Right hindlimb (tissue), 1 donor: Measurements from ENCODE around the gene ZC3H18.
A peak's percentile ranks its signal among the peaks of the same experiment; 100 is the strongest.
"Not testable (repeated sequence)": the region's sequence is repeated elsewhere in the genome, so short reads cannot be mapped to it uniquely, and the experiment has no call there.

ENCODE experiments used
- DNase-seq: peaks from one replicate; pipeline ENCODE4 v3.0.0-alpha.2; 2018

Gene ZC3H18

DNA sequence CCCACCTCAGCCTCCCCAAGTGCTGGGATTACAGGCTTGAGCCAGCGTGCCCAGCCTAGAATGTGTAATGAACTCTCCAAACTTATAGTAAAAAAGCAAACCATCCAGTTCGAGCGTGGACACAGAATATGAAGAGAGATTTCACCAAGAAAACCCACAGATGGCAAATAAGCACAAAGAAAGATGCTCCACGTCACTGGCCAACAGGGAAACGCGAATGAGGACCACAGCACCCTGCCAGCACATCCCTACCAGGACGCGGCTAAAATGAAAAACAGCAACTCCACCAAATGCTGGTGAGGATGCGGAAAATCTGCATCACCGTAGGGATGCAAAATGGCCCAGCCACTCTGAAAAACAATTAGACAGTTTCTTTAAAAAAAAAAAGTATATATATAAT lies 91.3 kb downstream of the ZC3H18 start:
- no peak for DNase-seq

DNA sequence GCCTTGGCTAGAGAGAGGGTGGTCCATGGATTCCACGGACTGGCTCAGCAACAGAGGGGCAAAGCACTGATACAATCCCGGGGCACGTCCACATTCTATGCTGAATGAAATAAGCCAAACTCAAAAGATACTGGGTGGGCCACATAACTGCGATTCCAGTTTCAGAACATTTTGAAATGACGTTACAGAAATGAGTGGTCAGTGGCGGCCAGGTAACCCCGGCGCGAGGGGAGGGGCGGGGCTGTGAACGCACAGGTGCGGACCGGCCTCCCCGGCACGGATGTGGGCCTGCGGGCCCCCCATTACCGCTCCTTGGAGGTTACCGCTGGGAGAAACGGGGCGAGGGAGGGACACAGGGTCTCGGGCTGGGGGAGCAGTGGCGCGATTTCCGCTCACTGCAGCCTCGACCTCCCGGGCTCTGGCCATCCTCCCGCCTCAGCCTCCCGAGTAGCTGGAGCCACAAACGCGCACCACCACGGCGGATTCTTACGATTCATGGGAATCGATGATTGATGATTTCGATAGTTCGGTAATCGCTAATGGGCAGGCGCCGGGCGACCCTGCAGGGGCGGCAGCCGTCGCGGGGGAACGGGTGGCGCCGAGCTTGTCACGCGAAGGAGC lies 92.1 kb downstream of the ZC3H18 start:
- DNase-seq, result no peak

DNA sequence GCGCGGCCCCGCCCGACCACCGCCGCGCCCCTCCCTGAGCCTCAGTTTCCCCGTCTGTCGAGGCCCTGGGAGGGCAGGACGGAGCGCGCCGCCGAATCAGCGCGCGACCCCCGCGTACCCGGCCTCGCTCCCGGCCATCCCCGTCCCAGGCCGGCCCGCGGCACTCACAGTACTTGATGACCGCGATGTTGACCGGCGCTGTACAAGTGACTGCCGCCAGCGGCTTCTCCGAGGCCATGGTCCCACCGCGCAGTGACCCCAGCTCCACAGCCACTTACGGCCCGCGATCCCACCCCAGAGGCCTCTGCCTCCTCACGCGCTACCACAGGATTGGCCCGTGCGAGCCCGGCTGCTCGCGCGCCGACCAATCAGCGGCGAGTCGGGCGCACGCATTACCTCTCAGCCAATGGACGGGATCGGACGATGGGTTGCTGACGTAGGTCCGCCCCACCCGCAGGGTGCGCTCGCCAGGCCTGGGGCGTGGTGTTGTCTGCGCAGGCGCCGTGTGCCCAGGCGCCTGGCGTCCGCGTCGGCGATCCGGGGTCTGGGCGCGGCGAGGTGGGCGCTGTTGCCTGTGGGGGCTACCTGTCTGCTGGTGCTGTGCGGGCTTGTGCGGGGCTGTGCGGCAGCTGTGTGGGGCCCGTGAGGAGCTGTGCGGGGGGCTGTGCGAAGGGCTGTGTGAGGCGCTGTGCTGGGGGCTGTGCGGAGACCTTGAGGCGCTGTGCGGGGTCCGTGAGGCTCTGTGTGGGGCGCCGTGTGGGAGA lies 92.8 kb downstream of the ZC3H18 start, which contains the start of gene MVD:
MVD (minus strand) TSS at position 249 of the 764 bp plus-strand sequence; CDS start at position 238, 11 bp downstream.
- peak; percentile 98 for DNase-seq

DNA sequence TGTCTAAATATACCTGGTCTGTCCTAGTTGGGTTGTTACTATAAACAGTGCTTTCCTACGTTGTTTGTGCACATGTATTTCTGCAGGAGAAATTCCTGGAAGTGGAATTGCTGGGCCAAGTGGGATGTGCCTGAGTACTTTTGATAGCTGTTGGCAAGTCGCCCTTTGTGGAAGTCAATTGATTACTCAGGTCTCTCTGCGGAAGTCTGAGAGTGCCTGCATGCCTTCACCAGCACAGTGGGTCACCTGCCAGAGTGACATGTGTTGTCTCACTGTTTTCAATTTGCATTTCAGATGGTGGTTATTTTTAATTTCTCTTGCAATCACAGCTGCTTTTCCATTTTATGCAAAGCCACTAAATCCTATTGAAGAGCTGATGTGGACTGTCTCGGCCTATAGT lies 94.9 kb downstream of the ZC3H18 start:
- no peak for DNase-seq

DNA sequence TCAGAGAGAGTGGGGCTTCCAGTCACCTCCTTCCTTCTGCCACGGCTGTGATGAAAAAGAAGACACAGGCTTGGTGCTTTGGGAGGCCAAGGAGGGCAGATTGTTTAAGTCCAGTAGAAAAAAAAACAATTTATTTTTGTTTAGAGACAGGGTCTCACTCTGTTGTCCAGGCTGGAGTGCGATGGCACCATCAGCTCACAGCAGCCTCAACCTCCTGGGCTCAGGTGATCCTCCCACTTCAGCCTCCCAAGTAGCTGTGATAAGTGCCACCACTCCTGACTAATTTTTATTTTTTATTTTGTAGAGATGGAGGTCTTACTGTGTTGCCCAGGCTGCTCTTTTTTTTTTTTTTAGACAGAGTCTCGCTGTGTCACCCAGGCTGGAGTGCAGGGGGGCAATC lies 95.4 kb downstream of the ZC3H18 start:
- DNase-seq, result no peak

DNA sequence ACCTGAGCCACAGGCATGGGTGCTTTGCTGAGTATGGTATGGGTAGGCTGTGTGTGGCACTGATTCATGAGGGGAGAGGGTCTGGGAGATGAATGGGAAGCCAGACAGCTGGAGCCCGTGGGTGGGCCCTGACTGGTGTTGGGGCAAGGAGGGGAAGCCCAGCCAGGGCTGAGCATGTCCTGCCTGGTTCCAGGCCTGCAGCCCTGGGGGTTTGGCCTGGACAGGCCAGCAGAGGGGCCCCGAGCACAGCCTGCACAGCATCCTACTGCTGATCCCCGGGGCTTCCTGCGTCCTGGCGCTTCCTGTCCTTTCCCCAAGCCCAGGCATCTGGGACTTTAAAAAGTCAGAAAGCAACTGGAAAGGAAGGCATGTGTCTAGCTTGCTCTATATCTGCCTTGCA lies 97.3 kb downstream of the ZC3H18 start:
- DNase-seq, result no peak

DNA sequence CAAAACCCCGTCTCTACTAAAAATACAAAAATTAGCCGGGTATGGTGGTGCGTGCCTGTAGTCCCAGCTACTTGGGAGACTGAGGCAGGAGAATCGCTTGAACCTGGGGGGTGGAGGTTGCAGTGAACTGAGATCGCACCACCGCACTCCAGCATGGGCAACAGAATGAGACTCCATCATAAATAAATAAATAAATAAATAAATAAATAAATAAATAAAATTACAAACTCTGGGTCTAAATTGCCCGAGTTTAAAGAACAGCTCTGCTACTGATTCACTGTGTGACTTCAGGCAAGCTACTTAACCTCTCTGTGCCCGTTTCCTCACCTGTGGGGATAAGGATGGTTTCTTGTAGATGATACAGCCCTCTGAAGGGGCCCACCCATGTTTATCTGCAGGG lies 99.3 kb downstream of the ZC3H18 start:
- not testable (repeated sequence) for DNase-seq

DNA sequence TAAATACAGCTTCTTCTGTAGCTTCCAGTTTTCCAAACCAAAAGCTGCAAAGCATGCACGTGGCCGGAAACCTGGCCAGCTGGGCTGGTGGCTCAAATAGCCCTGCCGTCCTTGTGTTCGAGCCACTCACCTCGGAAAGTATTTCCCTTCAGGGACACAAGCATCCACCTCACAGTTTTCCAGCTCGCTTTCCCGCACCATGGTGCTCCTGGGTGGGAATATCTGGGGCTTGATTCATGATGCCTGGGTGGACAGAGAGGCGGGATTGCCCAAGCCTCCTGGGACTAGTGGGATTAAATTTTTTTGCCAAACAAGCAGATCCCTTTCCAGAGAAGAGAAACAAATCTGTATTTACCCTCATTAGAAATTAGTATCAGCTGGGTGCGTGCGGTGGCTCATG lies 99.8 kb downstream of the ZC3H18 start:
- DNase-seq, result no peak

DNA sequence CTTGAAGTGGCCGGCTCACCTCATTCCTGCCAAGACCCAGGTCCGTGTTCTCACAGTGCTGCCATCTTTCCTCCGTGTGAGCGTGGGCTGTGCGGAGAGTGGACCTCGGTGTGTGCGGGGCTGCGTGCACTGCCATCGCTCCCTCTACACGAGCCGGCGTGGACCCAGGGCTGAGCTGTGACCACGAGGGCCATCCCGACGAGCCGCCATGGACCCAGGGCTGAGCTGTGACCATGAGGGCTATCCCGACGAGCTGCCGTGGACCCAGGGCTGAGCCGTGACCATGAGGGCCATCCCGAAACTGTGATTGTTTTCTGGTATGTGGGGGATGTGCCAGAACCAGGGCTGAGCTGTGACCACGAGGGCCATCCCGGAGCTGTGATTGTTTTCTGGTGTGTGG lies 101.6 kb downstream of the ZC3H18 start:
- DNase-seq, result no peak

DNA sequence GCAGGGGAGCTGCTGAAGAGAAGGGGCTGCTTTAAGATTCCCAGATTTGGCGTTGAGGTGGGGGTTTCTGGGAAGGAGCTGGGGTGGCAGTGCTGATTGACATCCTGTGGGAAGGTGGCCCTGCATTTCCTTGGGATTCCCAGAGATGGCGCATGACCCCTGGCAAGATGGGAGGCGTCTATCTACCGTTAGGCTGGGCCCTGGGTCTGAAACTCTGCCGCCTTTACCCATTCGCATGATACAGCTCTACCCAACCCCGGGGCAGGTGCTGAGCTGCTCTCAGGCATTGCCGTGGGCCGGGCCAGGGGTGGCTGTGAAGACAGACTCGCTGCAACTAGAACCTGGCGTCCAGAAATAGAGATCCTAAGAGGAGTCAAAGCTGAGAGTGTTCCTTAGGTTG lies 102.6 kb downstream of the ZC3H18 start:
- DNase-seq, result no peak

DNA sequence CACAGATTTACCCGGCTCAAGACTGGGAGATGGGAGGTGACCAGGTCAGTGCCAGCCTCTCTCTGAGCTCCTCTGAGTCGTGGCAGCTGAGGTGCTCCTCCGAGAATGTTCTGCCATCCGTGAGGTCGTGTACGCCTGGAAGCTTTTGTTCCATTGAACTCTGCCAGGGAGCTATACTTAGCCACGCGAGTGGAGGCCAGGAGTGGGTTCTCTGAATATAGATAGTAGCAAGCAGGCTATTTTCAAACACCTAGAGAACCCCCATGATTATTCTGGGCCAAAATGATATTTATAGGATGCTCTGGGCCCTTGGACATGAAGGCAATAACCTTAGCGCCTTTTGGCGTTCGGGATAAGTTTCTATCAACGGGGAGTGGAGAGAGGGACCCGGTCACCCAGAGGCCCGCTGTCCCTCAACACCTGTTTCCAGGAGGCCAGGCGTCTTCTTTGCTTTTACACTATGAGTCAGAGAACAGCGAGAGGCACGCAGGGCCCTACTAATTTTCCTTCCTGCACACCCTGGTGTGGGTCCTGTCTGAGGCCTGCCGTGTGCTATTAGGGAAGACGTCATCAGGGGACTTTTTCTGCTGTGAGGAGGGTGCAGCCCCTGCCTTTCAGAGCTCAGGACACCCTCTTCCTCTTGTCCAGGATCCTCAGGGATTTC lies 103.6 kb downstream of the ZC3H18 start:
- DNase-seq, result no peak

DNA sequence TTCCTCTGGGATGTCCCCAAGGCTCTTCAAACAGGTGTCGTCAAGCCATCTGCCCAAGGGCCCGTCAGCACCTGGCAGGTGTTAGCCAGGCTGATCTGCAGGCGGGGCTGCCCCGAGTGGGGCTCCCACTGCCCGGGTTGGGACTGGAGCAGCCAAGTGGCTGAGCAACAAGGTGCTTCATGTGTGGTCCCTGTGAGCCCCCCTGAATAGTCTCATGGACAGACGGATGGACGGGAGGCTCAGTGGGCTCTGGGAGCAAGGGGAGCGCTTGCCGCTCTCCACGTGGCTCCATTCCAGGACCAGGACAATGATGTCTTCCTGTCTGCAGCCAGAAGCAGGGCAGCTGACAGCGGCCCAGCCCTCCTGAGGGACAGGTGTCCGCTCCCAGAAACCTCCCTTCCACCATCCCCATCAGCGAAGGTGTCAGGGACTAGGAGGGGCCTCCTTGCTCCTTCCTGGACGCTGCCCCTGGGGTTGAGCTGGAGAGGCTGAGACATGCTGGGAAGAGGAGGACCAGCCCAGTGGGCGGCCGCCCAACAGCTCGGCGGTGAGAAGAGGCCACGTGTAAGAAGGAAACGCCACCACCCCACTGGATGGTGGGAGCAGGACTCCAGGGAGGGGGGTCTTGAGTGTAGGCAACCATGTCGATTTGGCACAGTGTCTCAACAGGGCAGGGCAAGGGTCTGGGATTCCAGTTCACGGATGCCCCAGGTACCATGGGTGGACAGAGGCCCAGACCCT lies 106.5 kb downstream of the ZC3H18 start:
- DNase-seq, result no peak

DNA sequence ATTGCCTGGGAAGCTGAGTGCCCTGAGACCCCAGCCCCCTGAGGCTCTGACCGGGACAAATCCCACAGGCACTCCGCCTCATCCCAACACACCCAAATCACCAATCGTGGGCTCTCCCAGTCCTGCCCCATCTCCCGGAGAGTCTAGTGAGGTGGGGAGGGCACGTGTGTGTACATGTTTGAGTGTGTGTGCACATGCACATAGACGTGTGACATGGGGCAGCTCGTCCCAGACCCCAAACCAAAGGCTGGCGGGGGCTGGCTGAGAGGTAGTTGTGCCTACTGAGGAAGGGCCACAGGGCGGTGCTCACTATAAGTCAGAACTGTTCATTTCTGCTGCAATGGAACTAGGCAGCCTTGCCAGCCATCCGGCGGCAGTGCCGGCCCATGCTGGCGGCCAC lies 107.5 kb downstream of the ZC3H18 start:
- DNase-seq, result no peak

DNA sequence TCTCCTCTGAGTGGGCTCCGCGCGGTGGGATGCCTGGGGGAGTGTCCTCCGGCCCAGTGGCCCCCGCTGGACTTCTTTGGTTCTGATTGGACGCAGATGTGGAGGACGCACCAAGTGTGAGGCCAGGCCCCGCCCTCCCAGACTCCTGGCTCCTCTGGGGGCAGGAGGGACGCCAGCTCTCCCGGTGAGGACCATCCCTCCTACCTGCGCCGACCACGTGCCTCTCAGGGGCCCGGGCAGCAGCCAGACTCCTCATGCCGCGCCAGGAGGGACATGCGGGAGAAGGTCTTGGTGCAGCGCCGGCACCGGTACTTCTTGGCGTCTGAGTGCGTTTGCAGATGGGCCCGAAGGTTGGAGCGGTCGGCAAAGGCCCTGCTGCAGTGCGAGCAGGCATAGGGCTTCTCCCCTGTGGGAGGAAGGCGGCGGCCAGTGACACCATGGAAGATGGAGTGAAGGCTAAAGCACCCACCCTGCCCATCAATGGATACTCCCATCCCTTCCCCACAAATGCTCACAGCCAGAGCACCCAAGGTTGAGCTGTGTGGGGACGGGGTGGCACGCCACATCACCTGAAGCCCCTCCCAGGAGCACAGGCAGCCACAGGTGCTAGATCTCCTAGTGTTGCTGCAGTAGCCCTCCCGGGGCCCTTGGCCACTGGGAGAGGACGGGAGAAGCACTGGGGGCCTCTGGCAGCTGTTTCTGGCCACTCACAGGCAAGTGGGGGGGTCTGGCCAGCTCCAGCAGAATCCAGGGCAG lies 108.2 kb downstream of the ZC3H18 start:
- DNase-seq, result no peak

DNA sequence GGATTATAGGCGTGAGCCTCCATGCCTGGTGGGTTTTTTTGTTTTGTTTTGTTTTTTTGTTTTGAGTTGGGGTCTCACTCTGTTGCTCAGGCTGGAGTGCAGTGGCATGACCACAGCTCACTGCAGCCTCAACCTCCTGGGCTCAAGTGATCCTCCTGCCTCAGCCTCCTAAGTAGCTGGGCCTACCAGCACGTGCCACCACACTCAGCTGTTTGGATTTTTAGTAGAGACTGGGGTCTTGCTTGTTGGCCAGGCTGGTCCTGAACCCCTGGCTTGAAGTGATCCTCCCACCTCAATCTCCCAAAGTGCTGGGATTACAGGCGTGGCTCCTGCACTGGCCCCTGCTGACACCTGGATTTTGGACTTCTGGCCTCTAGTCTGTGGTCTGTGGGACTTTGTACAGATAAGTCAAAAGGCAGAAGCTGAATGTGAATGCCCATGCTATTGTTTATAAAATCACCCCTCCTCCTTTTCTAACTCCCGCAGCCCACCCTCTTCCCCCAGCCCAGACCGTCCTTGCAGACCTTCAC lies 110.4 kb downstream of the ZC3H18 start:
- no peak for DNase-seq

DNA sequence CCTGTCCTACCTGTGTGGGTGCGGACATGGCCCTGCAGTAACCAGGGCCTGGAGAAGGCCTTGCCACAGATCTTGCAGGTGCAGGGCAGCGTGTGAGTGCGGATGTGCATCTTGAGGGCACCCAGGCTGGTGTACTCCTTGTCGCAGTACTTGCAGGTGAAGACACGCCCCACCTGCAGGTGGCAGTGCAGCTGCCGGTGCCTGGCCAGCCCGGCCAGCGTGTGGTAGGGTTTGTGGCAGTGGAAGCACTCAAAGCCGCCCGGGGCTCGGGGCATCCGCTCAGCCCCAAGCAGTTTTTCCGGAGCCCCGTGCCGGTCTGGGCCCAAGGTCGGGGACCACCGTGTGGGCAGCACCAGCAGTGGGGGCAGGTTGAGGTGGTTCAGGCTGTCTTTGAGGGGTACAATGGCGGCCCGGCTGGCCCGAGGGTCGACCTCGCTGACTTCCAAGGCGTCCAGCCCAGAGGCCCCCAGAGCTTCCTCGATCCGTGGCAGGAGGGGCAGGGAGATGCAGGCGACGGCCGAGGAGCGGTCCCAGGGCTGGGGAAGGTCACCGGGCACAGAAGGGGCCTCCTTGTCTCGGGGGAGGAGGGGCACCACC lies 111.0 kb downstream of the ZC3H18 start:
- no peak for DNase-seq
